ENCODE measurements around the gene VSIG2.

Gene VSIG2

DNA sequence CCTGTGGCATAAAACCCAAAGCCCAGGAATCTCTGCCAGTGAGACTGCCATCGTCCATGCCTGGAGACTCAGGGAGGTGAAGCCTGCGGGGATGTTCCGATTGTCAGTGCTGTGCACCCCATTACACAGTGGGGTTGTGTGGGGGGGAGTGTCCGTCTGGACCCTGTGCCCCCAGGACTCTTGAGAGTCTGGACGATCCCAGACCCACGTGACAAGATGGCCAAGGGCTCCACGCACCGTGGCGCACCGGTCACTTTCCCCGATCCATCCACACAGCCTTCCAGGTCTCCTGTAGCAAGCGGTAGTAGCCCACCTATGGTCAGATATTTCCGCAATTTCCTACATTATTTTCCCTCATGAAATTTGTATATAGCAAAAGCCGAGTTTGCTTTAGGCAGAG, 33.3 kb downstream of the VSIG2 start:
- no peak for DNase-seq

DNA sequence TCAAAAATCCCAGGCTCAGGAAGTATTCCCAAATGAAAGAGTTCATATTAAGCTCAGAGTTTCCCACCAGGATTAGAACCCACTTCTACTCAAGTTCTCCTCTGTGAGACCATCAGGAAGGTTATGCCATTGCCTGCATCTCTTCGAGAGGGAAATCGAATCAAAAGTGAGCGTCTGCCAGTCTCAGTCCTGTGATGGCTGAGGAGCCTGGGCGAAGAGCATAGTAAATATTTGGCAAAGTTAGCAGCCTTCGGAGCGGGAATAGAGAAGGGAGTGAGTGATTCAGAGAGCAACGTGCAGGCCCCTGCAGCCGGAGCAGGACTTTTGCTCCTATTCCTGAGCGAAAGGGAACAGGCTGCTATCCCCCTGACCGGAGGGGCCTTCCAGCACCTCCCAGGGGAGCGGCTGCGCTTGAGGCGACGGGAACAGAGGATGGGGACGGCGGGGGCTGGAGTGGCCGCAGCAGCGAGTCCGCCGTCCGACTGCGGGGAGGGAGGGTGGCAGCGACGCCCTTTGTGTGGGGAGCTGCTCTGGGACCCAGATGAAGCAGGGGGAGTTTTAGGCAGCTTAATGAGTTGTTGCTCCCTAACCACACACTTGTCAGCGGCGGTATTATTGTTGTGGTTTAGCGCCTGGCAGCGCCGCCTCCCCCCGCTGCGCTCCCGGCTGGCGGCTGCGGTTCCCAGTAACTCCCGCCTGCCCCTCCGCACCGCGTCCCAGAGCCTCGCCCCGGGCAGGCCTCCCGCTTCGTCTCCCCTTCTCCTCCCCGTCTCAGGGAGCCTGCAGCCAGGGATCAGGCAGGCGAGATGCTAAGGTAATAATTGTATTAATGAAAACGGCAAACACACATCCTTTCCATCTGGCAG, 34.0 kb downstream of the VSIG2 start:
- DNase-seq, result peak in 1 of 2 experiments; percentile 80

DNA sequence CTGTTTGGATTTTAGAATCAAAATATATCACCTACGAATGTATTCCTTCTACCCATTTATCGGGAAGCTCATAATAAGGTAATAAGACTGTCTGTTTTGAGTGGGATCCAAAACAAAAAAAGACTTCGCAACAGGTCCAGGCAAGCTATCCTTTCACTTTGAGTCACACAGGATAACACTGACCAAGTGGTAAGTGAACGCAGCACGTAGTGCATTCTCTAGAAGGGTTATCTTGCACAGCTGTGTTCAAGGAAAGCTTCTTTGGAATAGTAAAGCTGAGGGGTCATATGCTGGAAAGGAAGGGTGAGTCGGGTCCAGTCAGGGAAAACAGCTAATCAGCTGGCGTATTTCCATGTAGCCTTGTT, 34.7 kb downstream of the VSIG2 start:
- no peak for DNase-seq

DNA sequence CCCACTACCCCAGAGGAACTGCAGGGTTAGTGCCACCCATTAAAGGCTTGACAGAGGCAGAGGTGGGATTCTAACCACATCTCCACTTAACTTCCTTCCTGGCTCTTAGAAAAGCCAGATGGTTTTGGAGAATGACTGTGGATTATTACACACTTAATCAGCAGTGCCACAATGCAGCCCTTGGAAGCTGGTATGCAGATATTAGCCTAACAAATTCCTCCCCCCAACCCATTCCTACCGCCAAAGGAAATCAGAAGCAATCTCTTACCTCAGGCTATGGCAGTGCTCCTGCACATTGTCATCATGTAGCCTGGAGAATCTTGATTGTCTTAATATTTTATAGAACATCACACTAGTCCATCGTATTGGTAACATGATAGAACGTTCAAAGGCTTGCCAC, 35.5 kb downstream of the VSIG2 start:
- DNase-seq, result no peak

DNA sequence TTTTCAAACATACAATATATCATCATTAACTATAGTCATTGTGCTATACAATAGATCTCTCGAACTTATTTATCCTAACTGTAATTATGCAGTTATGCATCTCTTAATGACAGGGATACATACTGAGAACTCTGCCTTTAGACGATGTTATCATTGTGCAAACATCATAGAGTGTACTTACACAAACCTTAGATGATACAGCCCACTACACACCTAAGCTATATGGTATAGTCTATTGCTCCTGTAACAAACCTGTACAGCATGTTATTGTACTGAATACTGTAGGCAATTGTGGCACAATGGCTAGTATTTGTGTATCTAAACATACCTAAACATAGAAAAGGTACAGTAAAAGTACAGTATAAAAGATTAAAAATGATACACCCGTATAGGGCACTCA, 39.7 kb downstream of the VSIG2 start:
- DNase-seq, result no peak

DNA sequence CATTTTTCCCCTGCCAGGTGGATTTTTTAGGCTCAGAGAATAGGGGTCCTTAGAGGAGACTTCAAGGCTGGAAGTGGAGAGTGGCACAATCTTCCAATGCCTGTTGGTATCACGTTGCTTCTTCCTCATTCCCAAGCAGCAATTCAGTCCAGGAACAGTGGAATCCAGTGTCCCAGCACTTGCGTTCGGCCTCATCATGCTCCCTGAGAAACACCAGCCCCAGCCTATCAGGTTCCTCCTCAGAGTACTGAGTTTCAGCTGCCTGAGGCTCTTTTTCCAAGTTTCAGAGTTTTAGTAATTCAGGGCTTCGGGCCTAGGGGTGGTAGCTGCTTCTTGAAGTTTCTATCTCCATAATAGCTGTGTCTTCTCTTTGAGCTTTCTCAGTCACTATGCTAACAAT, 44.2 kb downstream of the VSIG2 start:
- DNase-seq, result no peak

DNA sequence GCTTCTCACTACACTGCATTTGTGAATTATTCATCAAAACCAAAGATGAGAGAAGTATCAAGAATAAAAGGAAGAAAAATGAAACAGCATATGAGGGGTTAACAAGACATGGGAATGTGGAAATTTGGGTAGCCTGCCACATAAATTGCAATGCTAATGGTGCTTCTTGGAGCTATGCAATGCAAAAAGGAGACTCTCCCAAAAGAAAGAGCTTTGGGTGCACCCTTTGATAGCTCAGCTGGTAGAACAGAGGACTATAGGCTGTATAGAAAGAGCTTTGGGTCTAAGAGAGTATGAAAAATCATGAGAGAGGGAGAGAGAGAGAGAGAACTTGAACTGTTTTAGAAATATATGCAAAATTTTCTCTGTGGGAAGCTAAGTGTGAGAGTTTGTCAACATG, 52.0 kb downstream of the VSIG2 start:
- no peak for DNase-seq

DNA sequence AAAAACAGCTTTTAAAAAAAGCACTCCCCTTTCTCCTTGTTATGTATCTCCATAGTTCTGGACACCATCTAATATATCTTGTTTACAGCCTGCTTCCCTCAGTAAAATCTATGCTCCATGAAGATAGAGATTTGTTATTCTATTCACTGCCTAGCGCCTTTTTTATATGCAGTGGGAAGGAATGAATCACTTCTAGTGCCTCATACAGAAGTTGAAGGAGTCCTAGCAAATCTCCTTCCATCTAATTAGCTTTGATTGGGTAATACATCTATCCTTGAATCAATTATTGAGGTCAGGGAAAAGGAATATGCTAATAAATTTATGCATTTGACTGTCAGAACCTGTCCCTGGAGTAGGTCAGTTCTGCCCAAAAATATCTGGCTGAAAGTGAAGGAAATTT, 52.5 kb downstream of the VSIG2 start:
- DNase-seq, result no peak

Measured in NCI-H526 (cell line).